Lower lobe of right lung (tissue), 2 donors: ENCODE measurements around the gene DUSP2. TPM values are rescaled to one million over a fixed set of nuclear protein-coding genes. Genes with fewer than 3 reads are reported as not detected.
A peak's percentile ranks its signal among the peaks of the same experiment; 100 is the strongest.

Source experiments
- ATAC-seq, 2 donors: fragments of 200-7000 bp; cut with Tn5 transposase; one replicate each; pipeline ENCODE4 v1.9.1; 2020 to 2022; ENCODE audit warnings: mild to moderate bottlenecking in 2 of 2, moderate library complexity in 2 of 2
- DNase-seq: peaks from one replicate; pipeline ENCODE4 v3.0.0-alpha.2; 2020
- H3K27ac ChIP-seq: fragments of 200-600 bp; one replicate; pipeline ENCODE4 v1.8.0; 2022
- H3K27me3 ChIP-seq: fragments of 200-600 bp; one replicate; pipeline ENCODE4 v1.8.0; 2022; ENCODE audit warnings: low read depth
- H3K36me3 ChIP-seq: fragments of 200-600 bp; one replicate; pipeline ENCODE4 v1.8.0; 2022; ENCODE audit warnings: mild to moderate bottlenecking
- H3K4me1 ChIP-seq: fragments of 200-600 bp; one replicate; pipeline ENCODE4 v1.8.0; 2022
- H3K4me3 ChIP-seq: fragments of 200-600 bp; one replicate; pipeline ENCODE4 v1.8.0; 2022; ENCODE audit warnings: mild to moderate bottlenecking
- H3K9me3 ChIP-seq: fragments of 200-600 bp; one replicate; pipeline ENCODE4 v1.8.0; 2022
- intact Hi-C: fragments of 100-400 bp; cut with DNase I; formaldehyde crosslinking; loops from one replicate; pipeline ENCODE4 v1.11.0; 2022
- total RNA-seq: library from RNA; stranded (reverse); fragmentation: NEBNext Ultra II Directional; extraction: Animal tissue kit (Norgen Biotek cat#: 25700); gene quantifications from one replicate; pipeline ENCODE4 v1.2.1, GENCODE V29; 2021
- TF ChIP-seq, protein P1 (sequence below): fragments of 200-600 bp; IDR thresholded peaks from one replicate; pipeline ENCODE4 v1.8.0; 2022; ENCODE audit warnings: antibody characterized with exemption, mild to moderate bottlenecking
- donor health status: DM: no; HTN: yes; CAD: no; lungs with severe emphysema.

The DUSP2 gene
- total RNA-seq, 1 donor from 2014 or later: 5.5 TPM

DNA sequence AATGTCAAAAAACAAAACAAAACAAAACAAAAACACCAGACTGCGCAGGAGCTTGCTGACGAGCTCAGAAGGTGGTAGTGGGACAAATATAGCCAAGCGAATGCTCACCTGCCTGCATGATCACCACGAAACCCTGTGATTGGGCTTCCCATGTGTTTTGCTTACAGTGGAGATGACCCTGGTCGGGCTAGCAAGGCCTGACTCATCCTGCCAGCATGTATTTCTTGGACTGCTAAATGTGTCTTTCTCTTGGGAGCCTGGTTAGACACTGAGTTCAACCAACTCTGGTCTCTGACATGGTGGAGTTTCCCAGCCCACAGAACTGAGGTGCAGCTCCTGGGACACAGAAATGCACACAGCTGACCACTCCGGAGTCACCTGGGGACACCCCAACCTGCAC is 30.7 kb upstream of the DUSP2 start:
- TF ChIP-seq, protein P1, sequence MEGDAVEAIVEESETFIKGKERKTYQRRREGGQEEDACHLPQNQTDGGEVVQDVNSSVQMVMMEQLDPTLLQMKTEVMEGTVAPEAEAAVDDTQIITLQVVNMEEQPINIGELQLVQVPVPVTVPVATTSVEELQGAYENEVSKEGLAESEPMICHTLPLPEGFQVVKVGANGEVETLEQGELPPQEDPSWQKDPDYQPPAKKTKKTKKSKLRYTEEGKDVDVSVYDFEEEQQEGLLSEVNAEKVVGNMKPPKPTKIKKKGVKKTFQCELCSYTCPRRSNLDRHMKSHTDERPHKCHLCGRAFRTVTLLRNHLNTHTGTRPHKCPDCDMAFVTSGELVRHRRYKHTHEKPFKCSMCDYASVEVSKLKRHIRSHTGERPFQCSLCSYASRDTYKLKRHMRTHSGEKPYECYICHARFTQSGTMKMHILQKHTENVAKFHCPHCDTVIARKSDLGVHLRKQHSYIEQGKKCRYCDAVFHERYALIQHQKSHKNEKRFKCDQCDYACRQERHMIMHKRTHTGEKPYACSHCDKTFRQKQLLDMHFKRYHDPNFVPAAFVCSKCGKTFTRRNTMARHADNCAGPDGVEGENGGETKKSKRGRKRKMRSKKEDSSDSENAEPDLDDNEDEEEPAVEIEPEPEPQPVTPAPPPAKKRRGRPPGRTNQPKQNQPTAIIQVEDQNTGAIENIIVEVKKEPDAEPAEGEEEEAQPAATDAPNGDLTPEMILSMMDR: no peak
- intact Hi-C loops: no loop called here
- Histone ChIP-seq H3K27me3 (no peaks in the 10 kb centered on the region), H3K4me1 (no peaks in the 10 kb centered on the region), H3K27ac (no peak overlapping the region), H3K9me3 (no peaks in the 10 kb centered on the region), H3K4me3 (no peak overlapping the region), H3K36me3 (no peaks in the 10 kb centered on the region)
- ATAC-seq: no peak
- no peak for DNase-seq

DNA sequence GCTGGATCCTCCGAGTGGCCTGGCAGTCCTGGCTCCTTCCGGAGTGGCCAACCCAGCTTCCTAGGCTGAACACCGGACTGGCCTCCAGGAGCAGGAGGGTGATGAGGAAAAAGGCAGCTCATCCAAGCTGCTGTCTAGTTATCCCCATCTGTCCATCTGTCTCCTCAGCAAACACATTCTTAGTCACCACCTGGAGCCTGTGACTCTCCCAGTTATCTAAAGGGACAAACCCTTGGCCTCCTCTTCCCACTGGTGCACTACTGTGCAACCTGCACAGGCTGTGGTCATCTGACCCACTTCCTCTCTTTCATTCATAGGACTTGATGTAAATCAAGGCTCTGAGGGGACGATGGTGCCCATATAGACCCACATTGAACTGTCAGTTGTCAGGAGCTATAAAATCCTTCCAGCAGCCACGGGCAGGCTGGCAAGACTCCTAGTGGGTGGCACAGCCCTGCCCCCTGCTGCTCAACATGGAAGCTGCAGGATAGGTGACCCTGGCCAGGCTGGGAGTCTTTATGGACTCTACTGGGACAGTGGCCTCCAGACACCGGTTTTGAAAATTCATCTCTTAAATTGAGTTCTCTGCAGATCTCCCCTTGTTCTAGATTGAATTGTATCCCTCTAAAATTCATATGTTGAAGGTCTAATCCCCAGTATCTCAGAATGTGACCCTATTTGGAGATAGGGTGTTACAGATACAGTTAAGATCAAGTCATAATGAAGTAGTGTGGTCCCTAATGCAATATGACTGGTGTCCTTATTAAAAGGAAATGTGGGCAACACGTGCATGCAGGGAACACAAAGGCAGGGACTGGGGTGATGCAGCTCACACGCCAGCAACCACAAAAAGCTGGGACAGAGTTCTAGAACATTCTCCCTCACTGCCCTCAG is 29.3 kb upstream of the DUSP2 start:
- peak; percentile 84 for DNase-seq
- TF ChIP-seq, protein P1: peak; percentile 91
- intact Hi-C loops: no loop called here
- H3K9me3 ChIP-seq: peaks cover 4% of the 10 kb centered on the region
- no peaks in the 10 kb centered on the region for H3K36me3 ChIP-seq
- no peaks in the 10 kb centered on the region for H3K4me1 ChIP-seq
- H3K27me3 ChIP-seq: no peaks in the 10 kb centered on the region
- no peak overlapping the region for H3K27ac ChIP-seq
- ATAC-seq: peak; percentile 94
- no peak overlapping the region for H3K4me3 ChIP-seq

DNA sequence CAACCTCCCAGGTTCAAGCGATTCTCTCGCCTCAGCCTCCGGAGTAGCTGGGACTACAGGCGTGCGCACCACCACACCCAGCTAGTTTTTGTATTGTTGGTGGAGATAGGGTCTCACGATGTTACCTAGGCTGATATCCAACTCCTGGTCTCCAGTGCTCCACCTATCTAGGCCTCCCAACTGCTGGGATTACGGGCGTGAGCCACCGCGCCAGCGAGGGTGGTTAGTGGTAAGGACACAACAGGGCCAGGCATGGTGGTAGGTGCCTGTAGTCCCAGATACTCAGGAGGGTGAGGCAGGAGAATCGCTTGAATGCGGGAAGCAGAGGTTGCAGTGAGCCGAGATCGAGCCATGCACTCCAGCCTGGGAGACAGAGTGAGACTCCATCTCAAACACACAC is 26.6 kb upstream of the DUSP2 start:
- TF ChIP-seq, protein P1: no peak
- intact Hi-C loops: no loop called here
- no peaks in the 10 kb centered on the region for H3K36me3 ChIP-seq
- no peaks in the 10 kb centered on the region for H3K27me3 ChIP-seq
- H3K27ac ChIP-seq: no peak overlapping the region
- H3K9me3 ChIP-seq: peaks cover 4% of the 10 kb centered on the region
- ATAC-seq (no peak), DNase-seq (no peak)
- no peak overlapping the region for H3K4me3 ChIP-seq
- no peaks in the 10 kb centered on the region for H3K4me1 ChIP-seq

DNA sequence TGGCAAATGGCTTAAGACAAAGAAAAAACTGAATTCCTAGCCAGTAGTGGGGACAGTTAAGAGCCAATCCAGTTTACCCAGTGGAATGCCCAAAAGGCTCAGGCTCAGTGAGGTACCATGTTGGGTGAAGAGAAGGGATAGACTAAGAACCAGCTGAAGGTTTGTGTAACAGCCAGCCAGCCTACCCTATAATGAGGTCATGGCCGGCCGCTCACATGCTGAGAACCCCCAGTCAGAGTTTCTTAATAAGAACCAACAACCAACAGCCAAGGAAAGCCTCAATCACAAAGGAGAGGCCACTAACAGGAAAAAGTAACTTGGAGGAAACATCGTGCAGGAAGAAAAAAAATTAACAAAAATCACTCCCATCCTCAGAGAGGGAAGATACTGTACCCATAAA is 25.4 kb upstream of the DUSP2 start:
- H3K9me3 ChIP-seq: peaks cover 4% of the 10 kb centered on the region
- intact Hi-C loops: no loop called here
- H3K27me3 ChIP-seq: no peaks in the 10 kb centered on the region
- ATAC-seq (no peak), DNase-seq (no peak)
- no peak overlapping the region for H3K4me3 ChIP-seq
- TF ChIP-seq, protein P1: no peak
- no peaks in the 10 kb centered on the region for H3K4me1 ChIP-seq
- H3K36me3 ChIP-seq: no peaks in the 10 kb centered on the region
- H3K27ac ChIP-seq: no peak overlapping the region

DNA sequence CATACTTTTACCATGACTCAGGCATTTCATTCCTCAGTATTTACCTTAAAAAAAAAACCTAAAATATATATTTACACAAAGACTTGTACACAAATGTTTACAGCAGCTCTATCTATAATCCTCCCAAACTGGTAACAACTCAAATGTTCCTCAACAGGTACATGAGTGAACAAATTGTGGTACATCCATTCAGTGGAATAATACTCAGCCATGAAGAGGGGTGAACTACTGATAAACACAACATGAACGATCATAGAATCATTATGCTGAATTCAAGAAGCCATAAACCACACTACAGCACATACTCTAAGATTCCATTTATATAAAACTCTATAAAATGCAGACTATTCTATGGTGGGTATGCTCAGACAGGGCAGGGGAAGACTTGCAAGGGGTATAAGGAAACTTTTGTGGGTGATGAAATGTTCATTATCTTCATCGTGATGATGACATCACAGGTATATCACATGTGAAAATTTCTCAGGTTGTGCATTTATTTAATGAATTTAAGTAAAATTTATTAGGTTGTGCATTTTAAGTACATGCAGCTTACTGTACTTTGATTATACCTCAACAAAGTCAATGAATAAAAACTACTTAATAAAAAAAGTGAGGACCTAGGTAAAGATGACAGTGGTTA is 24.7 kb upstream of the DUSP2 start:
- ATAC-seq (no peak), DNase-seq (no peak)
- intact Hi-C loops: no loop called here
- H3K4me1 ChIP-seq: no peaks in the 10 kb centered on the region
- no peak overlapping the region for H3K27ac ChIP-seq
- no peaks in the 10 kb centered on the region for H3K27me3 ChIP-seq
- TF ChIP-seq, protein P1: no peak
- peaks cover 4% of the 10 kb centered on the region for H3K9me3 ChIP-seq
- no peaks in the 10 kb centered on the region for H3K36me3 ChIP-seq
- H3K4me3 ChIP-seq: no peak overlapping the region
